ENCODE measurements around the gene OTOGL. TPM values are rescaled to one million over a fixed set of nuclear protein-coding genes. Genes with fewer than 3 reads are reported as not detected.
A peak's percentile ranks its signal among the peaks of the same experiment; 100 is the strongest.
"Not testable (repeated sequence)": the region's sequence is repeated elsewhere in the genome, so short reads cannot be mapped to it uniquely, and the experiment has no call there.

OTOGL gene
- total RNA-seq, 2 experiments from 2014 or later: not detected

DNA sequence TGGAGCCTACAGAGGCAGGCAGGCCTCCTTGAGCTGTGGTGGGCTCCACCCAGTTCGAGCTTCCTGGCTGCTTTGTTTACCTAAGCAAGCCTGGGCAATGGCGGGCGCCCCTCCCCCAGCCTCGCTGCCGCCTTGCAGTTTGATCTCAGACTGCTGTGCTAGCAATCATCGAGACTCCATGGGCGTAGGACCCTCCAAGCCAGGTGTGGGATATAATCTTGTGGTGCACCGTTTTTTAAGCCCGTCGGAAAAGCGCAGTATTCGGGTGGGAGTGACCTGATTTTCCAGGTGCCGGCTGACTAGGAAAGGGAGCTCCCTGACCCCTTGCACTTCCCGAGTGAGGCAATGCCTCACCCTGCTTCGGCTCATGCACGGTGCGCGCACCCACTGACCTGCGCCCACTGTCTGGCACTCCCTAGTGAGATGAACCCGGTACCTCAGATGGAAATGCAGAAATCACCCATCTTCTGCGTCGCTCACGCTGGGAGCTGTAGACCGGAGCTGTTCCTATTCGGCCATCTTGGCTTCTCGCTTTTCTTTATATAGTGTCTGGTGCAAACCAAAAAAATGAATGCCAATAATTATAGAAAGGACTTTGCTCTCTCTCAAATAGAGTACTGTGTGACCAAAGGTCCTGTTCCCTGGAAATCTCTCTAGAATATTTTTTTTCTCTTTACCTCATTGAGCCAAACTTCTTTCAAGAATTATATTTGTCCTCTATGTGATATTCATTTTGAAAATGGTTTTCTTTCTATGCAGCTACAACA is 50.4 kb downstream of the OTOGL start:
- POLR2A ChIA-PET; H3K4me1 Mint-ChIP-seq; H3K27me3 Mint-ChIP-seq; DNase-seq; H3K36me3 Mint-ChIP-seq (ENCODE audit: low read depth); H3K27ac Mint-ChIP-seq; H3K9me3 Mint-ChIP-seq; CTCF ChIA-PET; H3K4me3 Mint-ChIP-seq: not testable (repeated sequence)

DNA sequence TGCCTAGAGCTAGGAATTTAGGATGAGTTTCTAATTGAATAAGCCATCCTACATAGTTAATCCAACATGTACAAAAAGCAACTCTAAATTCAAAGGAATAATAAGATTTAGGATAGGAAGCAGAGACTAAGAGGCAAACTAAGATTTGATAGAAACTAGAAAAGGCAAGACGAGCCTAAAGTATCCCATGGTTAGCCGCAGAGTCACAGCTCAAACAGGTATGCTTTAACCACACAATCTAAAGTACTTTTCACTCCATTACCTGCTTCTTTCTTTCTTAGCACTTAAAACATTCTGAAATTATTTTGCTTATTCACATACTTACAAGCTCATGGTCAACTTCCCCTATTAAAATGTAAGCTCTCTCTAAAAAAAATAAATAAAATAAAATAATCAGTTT is 51.8 kb downstream of the OTOGL start:
- Mint-ChIP-seq H3K9me3 (peaks cover 3% of the 10 kb centered on the region), H3K36me3 (ENCODE audit: low read depth) (no peaks in the 10 kb centered on the region), H3K4me3 (no peak overlapping the region), H3K4me1 (peaks cover 10% of the 10 kb centered on the region), H3K27me3 (no peaks in the 10 kb centered on the region), H3K27ac (no peak overlapping the region)
- ChIA-PET POLR2A (no interaction called here), CTCF (no interaction called here)
- no peak for DNase-seq

DNA sequence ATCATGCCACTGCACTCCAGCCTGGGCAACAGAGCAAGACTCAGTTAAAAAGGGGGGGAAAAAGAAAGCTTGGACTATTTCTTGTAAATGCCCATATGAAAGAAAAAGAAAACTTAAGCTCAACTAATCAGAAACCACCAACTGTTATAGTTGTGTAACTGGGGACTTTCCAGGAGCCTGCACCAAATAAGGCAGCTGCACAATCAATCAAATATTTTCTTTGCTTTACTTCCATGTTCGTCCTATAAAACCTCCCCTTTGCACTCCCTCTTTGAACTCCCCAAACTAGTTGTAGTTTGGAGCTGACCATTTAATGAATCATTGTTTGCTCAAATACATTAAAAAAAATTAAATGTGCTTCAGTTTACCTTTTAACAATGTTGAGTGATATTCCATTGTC is 54.9 kb downstream of the OTOGL start:
- H3K36me3 Mint-ChIP-seq (ENCODE audit: low read depth): no peaks in the 10 kb centered on the region
- H3K4me3 Mint-ChIP-seq: no peak overlapping the region
- H3K27me3 Mint-ChIP-seq: no peaks in the 10 kb centered on the region
- H3K9me3 Mint-ChIP-seq: peaks cover 5% of the 10 kb centered on the region
- H3K27ac Mint-ChIP-seq: peak overlapping the region; percentile 23
- H3K4me1 Mint-ChIP-seq: peaks cover 13% of the 10 kb centered on the region
- ChIA-PET POLR2A (interaction anchor here (0.8 kb wide), 1 partner anchor 15 kb away, joined by 3 read pairs; no protein-coding TSS in a partner anchor), CTCF (no interaction called here)
- no peak for DNase-seq

DNA sequence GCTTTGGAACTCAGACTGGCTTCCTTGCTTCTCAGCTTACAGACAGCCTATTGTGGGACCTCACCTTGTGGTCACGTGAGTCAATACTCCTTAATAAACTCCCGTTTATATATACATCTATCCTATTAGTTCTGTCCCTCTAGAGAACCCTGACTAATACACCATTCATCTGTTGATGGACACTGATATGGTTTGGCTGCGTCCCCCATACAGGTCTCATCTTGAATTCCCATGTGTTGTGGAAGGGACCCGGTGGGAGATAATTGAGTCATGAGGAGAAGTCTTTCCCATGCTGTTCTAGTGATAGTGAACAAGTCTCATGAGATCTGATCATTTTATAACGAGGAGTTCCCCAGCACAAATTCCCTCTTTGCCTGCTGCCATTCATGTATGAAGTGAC is 57.0 kb downstream of the OTOGL start:
- ChIA-PET POLR2A (no interaction called here), CTCF (no interaction called here)
- Mint-ChIP-seq H3K27ac (no peak overlapping the region), H3K4me3 (no peak overlapping the region), H3K9me3 (peaks cover 7% of the 10 kb centered on the region), H3K36me3 (ENCODE audit: low read depth) (no peaks in the 10 kb centered on the region), H3K4me1 (peaks cover 13% of the 10 kb centered on the region), H3K27me3 (peaks cover 5% of the 10 kb centered on the region)
- DNase-seq: no peak

DNA sequence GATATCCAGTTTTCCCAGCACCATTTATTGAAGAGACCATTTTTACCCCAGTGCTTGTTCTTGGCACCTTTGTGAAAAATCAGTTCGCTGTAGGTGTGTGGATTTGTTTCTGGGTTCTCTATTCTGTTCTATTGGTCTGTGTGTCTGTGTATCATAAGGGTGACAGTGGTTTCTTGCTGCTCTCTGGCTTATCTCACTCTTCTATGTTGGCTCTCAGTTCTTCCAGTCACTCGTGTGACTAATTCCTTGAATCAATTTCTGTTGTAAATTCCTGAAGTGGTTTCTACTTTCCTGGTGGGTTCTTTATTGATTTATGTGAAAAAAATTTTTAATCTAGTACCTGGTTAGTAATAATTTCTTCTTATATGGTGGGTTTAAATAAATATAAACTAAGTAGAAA is 58.3 kb downstream of the OTOGL start:
- peaks cover 7% of the 10 kb centered on the region for H3K9me3 Mint-ChIP-seq
- DNase-seq: no peak
- POLR2A ChIA-PET: no interaction called here
- no peaks in the 10 kb centered on the region for H3K36me3 Mint-ChIP-seq (ENCODE audit: low read depth)
- H3K27me3 Mint-ChIP-seq: peaks cover 8% of the 10 kb centered on the region
- CTCF ChIA-PET: no interaction called here
- peaks cover 13% of the 10 kb centered on the region for H3K4me1 Mint-ChIP-seq
- no peak overlapping the region for H3K27ac Mint-ChIP-seq
- no peak overlapping the region for H3K4me3 Mint-ChIP-seq

DNA sequence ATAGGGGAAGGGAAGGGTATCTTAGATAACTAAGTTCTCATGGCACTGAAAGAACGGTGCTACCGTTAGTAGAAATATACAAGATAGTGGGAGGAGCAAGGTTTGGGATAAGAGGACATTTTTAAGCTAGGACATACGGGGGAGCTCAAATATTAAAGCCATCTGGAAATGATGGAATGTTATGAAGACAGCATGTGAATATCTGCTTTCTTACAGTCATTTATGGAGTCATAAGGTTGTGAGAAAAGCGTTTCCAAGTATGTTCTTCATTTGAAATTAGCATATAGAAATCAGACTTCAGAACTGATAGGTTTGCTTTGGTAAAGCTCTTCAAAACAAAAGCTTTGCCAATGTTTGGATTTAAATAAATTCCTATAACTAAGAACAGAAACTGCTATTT is 62.3 kb downstream of the OTOGL start:
- no peak for DNase-seq
- ChIA-PET CTCF (no interaction called here), POLR2A (no interaction called here)
- Mint-ChIP-seq H3K4me3 (no peak overlapping the region), H3K9me3 (peaks cover 4% of the 10 kb centered on the region), H3K36me3 (ENCODE audit: low read depth) (no peaks in the 10 kb centered on the region), H3K27me3 (peaks cover 16% of the 10 kb centered on the region), H3K27ac (no peak overlapping the region), H3K4me1 (peaks cover 3% of the 10 kb centered on the region)

DNA sequence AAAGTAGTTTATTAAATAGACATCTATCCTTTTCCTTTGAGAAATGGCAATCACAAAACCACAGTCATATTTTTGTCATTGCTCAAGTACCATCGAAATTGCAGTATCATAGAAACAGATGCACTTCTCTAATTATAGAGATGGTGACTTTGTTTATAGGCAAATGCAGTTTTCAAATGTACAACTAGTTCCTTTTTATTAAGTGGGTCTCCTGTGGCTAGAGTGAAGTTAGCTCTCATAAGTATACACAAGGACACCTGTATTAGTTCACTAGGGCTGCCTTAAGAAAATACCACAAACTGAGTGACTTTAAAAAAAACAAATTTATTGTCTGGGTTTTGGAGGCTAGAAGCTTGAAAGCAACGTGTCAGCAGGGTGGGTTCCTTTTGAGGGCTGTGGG is 62.8 kb downstream of the OTOGL start:
- peaks cover 3% of the 10 kb centered on the region for H3K4me1 Mint-ChIP-seq
- H3K36me3 Mint-ChIP-seq (ENCODE audit: low read depth): no peaks in the 10 kb centered on the region
- no peak for DNase-seq
- peaks cover 17% of the 10 kb centered on the region for H3K27me3 Mint-ChIP-seq
- ChIA-PET CTCF (no interaction called here), POLR2A (no interaction called here)
- peaks cover 4% of the 10 kb centered on the region for H3K9me3 Mint-ChIP-seq
- no peak overlapping the region for H3K27ac Mint-ChIP-seq
- H3K4me3 Mint-ChIP-seq: no peak overlapping the region

DNA sequence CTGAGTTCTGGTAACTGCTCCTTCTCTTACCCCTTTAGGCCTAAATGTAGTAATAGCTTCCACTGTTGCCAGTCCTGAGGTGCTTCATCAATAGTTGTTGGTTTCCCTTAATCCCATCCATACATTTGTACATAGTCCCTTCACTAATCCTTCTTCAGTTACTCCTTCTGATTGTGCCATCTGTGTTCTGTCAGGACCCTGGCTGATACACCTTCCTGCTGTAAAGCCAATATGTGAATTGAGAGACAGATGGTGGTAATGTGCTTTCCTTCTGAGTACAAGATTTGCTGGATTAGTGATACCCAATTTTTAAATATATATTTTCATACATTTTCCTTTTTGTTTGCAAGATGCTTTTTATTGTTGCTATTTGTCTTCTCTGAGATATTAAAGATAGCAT is 66.4 kb downstream of the OTOGL start:
- POLR2A ChIA-PET: no interaction called here
- no peak overlapping the region for H3K4me3 Mint-ChIP-seq
- CTCF ChIA-PET: no interaction called here
- no peak overlapping the region for H3K27ac Mint-ChIP-seq
- H3K9me3 Mint-ChIP-seq: no peaks in the 10 kb centered on the region
- no peaks in the 10 kb centered on the region for H3K36me3 Mint-ChIP-seq (ENCODE audit: low read depth)
- peaks cover 16% of the 10 kb centered on the region for H3K27me3 Mint-ChIP-seq
- no peak for DNase-seq
- peaks cover 24% of the 10 kb centered on the region for H3K4me1 Mint-ChIP-seq

DNA sequence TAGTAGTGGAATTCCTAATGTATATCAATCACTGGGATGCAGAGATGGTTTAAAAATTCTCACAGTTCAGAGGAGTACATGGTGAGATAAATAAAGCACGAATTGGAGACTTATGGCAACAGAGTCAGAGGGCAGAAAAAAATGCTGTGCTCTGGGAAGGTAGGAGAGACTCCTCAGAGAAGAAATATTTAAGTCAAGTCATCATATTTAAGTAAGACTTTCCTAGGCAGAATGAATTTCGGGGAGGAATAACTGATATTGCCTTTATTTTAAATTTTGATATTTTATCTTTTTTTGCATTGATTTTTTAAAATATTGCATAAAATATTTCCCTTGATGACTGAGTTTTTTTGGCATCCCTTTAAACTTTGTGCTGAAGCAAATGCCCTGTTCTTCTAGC is 67.4 kb downstream of the OTOGL start:
- ChIA-PET POLR2A (no interaction called here), CTCF (no interaction called here)
- Mint-ChIP-seq H3K4me1 (peaks cover 28% of the 10 kb centered on the region), H3K9me3 (no peaks in the 10 kb centered on the region), H3K4me3 (no peak overlapping the region), H3K27me3 (peaks cover 11% of the 10 kb centered on the region), H3K36me3 (ENCODE audit: low read depth) (no peaks in the 10 kb centered on the region), H3K27ac (no peak overlapping the region)
- no peak for DNase-seq

DNA sequence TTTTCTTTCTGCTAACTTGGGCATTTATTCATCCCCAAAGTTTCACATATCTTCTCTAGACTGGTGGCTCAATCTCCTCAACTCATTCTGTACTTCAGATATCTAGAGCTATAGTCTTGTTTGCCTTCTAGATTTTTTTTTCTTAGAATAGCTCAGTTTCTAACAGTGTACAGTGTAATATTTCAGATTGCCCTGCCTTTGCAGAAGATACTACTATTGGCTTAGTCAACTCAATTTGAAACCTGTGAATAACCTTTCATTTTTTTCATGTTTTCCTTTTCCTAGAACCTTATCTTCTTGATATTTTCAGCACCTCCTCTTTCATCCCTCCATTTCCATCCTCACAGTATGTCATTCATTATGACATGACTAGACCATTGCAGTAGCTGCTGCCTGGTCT is 69.6 kb downstream of the OTOGL start:
- DNase-seq: no peak
- Mint-ChIP-seq H3K27me3 (peaks cover 12% of the 10 kb centered on the region), H3K4me1 (peaks cover 28% of the 10 kb centered on the region), H3K9me3 (peaks cover 3% of the 10 kb centered on the region), H3K4me3 (no peak overlapping the region), H3K27ac (no peak overlapping the region), H3K36me3 (ENCODE audit: low read depth) (no peaks in the 10 kb centered on the region)
- CTCF ChIA-PET: interaction anchor here (0.7 to 1.6 kb wide), 2 partner anchors 10 to 18 kb away, joined by 3 to 6 read pairs; no protein-coding TSS in a partner anchor
- POLR2A ChIA-PET: interaction anchor here (1.0 kb wide), 1 partner anchor 14 kb away, joined by 3 read pairs; no protein-coding TSS in a partner anchor

DNA sequence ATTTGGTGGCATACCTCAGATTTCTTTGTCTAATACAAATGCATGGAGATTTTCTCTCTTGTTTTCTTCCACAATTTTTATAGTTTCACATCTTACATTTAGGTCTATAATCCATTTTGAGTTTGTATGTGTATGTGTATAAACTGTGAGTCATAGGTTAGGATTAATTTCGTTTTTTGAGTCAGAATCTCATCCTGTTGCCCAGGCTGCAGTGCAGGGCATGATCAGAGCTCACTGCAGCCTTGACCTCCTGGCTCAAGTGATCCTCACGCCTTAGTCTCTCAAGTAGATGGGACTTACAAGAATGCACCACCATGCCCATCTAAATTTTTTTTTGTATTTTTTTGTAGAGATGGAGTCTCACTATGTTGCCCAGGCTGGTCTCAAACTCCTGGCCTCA is 71.6 kb downstream of the OTOGL start:
- CTCF ChIA-PET: no interaction called here
- no peak for DNase-seq
- H3K9me3 Mint-ChIP-seq: peaks cover 3% of the 10 kb centered on the region
- H3K36me3 Mint-ChIP-seq (ENCODE audit: low read depth): no peaks in the 10 kb centered on the region
- no peak overlapping the region for H3K27ac Mint-ChIP-seq
- POLR2A ChIA-PET: no interaction called here
- H3K4me1 Mint-ChIP-seq: peaks cover 32% of the 10 kb centered on the region
- peaks cover 7% of the 10 kb centered on the region for H3K27me3 Mint-ChIP-seq
- no peak overlapping the region for H3K4me3 Mint-ChIP-seq

DNA sequence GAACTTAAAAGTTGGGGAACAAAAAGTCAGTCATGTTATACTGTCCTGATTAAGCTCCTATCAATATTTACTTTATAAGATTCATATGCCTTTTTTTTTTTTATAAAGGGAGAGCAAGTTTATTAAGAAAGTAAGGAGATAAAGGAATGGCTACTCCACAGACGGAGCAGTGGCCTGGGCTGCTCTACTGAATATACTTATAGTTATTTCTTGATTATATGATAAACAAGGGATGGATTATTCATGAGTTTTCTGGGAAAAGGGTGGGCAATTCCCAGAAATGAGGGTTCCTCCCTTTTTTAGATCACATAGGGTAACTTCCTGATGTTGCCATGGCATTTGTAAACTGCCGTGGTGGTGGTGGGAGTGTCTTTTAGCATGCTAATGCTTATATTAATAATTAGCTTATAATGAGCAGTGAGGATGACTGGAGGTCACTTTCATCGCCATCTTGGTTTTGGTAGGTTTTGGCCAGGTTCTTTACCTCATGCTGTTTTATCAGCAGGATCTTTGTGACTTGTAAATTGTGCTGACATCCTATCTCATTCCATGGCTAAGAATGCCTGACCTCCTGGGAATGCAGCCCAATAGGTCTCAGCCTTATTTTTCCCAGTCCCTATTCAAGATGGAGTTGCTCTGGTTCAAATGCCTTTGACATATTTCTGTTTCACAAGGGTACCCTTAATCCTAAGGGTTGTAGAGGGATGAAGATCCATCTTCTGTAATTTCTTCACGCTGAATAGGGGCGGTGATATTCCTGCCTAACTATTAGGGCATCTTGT is 73.9 kb downstream of the OTOGL start:
- Mint-ChIP-seq H3K4me1 (peaks cover 28% of the 10 kb centered on the region), H3K36me3 (ENCODE audit: low read depth) (no peaks in the 10 kb centered on the region), H3K27ac (no peak overlapping the region), H3K27me3 (peaks cover 3% of the 10 kb centered on the region), H3K9me3 (peaks cover 3% of the 10 kb centered on the region), H3K4me3 (no peak overlapping the region)
- no peak for DNase-seq
- POLR2A ChIA-PET: no interaction called here
- CTCF ChIA-PET: no interaction called here

DNA sequence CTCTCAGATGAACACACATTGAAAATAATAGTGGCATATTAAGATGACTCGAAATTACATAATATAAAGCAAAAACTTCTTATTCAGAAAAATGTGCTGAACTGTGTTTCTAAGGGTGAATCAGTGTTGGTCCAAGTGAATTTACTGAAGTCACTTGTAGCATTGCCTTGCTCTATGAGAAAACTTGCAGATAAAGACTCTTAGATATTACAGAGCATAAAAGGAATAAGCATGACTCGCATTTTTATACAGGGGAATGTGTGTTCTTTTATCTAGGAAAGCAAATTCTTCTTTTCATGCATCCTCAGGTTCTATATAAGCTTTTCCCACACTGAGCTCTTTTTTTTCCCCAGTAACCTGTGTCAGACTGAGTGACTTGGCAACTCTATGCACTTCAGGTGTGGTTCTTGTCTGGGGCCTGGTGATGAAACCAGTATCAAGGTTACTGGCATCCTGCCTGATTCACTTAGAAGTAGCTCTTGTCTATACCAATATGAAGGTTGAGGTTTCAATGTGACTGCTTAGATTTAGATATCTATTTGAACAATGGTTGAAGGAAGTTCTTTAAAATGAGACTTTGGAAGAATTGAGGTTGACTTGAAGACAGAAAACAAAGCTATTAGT is 76.1 kb downstream of the OTOGL start:
- peaks cover 3% of the 10 kb centered on the region for H3K9me3 Mint-ChIP-seq
- H3K27ac Mint-ChIP-seq: no peak overlapping the region
- ChIA-PET CTCF (interaction anchor here (0.9 kb wide), 1 partner anchor 12 kb away, joined by 3 read pairs; no protein-coding TSS in a partner anchor), POLR2A (no interaction called here)
- peaks cover 3% of the 10 kb centered on the region for H3K27me3 Mint-ChIP-seq
- H3K4me3 Mint-ChIP-seq: no peak overlapping the region
- H3K4me1 Mint-ChIP-seq: peaks cover 26% of the 10 kb centered on the region
- no peaks in the 10 kb centered on the region for H3K36me3 Mint-ChIP-seq (ENCODE audit: low read depth)
- no peak for DNase-seq

Measured in activated CD4-positive, alpha-beta memory T cell treated with anti-CD3 and anti-CD28 coated beads, Interleukin-2, amount 10 ng/mL, durations not matched to agents 7 days and 5 days (primary cell).